Ureter (tissue), 1 donor: Measurements from ENCODE around the gene ZMYND8. TPM values are rescaled to one million over a fixed set of nuclear protein-coding genes. Genes with fewer than 3 reads are reported as not detected.
"Not testable (repeated sequence)": the region's sequence is repeated elsewhere in the genome, so short reads cannot be mapped to it uniquely, and the experiment has no call there.

Source experiments
- DNase-seq: peaks from one replicate; pipeline ENCODE4 v3.0.0-alpha.2; 2020; ENCODE audit warnings: low spot score
- total RNA-seq: library from RNA; stranded (reverse); gene quantifications from one replicate; pipeline ENCODE4 v1.2.4, GENCODE V29; 2023
- donor health status: DM: yes; HTN: yes; CAD: no.

ZMYND8 gene
- total RNA-seq, 1 donor from 2014 or later: 113 TPM

GRCh38 chr20:47246061-47246777, 110.3 kb downstream of the ZMYND8 start:
- no peak for DNase-seq

- DNase-seq: not testable (repeated sequence)
Measured at GRCh38 chr20:47245166-47245565, 111.3 kb downstream of the ZMYND8 start.

- DNase-seq: no peak
Measured at GRCh38 chr20:47244451-47244850, 112.0 kb downstream of the ZMYND8 start.

- no peak for DNase-seq
Measured at GRCh38 chr20:47243532-47244305, 112.8 kb downstream of the ZMYND8 start.

- no peak for DNase-seq
Measured at GRCh38 chr20:47243003-47243402, 113.5 kb downstream of the ZMYND8 start.

- no peak for DNase-seq
Measured at GRCh38 chr20:47241345-47241781, 115.1 kb downstream of the ZMYND8 start.

- DNase-seq: not testable (repeated sequence)
Measured at GRCh38 chr20:47240096-47240495, 116.4 kb downstream of the ZMYND8 start.

- DNase-seq: no peak
Measured at GRCh38 chr20:47239719-47240067, 116.8 kb downstream of the ZMYND8 start.

GRCh38 chr20:47238780-47239718, 117.5 kb downstream of the ZMYND8 start:
- DNase-seq: no peak

GRCh38 chr20:47237715-47238114, 118.8 kb downstream of the ZMYND8 start:
- no peak for DNase-seq

- no peak for DNase-seq
Measured at GRCh38 chr20:47236639-47236900, 119.9 kb downstream of the ZMYND8 start.

GRCh38 chr20:47235853-47236638, 120.5 kb downstream of the ZMYND8 start:
- no peak for DNase-seq

- DNase-seq: no peak
Measured at GRCh38 chr20:47235111-47235510, 121.4 kb downstream of the ZMYND8 start.

GRCh38 chr20:47233333-47234188, 122.9 kb downstream of the ZMYND8 start:
- DNase-seq: no peak

GRCh38 chr20:47232518-47232917, 124.0 kb downstream of the ZMYND8 start:
- DNase-seq: no peak

GRCh38 chr20:47231382-47232039, 125.0 kb downstream of the ZMYND8 start:
- no peak for DNase-seq

GRCh38 chr20:47230811-47231256, 125.7 kb downstream of the ZMYND8 start:
- DNase-seq: no peak

GRCh38 chr20:47228654-47229053, 127.8 kb downstream of the ZMYND8 start:
- no peak for DNase-seq

GRCh38 chr20:47227576-47227975, 128.9 kb downstream of the ZMYND8 start:
- no peak for DNase-seq

GRCh38 chr20:47227119-47227518, 129.4 kb downstream of the ZMYND8 start:
- no peak for DNase-seq
